Loucy (cell line): ENCODE measurements around the gene CR1.

Experiments
- H2AFZ ChIP-seq: fragments of 200-600 bp; sonication (generic); 2 replicates; pipeline ENCODE4 v1.6.0; 2016; ENCODE audit warnings: antibody characterized with exemption, mild to moderate bottlenecking, low read length, moderate library complexity
- H3F3A ChIP-seq: fragments of 200-600 bp; 2 replicates; pipeline ENCODE4 v1.6.0; 2016; ENCODE audit warnings: antibody characterized with exemption, low read depth, mild to moderate bottlenecking
- H3K27me3 ChIP-seq: fragments of 200-600 bp; sonication (generic); 2 replicates; pipeline ENCODE4 v1.6.1; 2014; ENCODE audit warnings: low read length, mild to moderate bottlenecking; ENCODE audit not compliant: insufficient read depth, poor library complexity, severe bottlenecking
- H3K36me3 ChIP-seq: fragments of 200-600 bp; sonication (generic); 2 replicates; pipeline ENCODE4 v1.6.1; 2016; ENCODE audit warnings: low read length; ENCODE audit not compliant: insufficient read depth
- H3K4me1 ChIP-seq: fragments of 200-600 bp; sonication (generic); 2 replicates; pipeline ENCODE4 v1.5.1; 2014; ENCODE audit warnings: low read length, mild to moderate bottlenecking; ENCODE audit not compliant: insufficient read depth, poor library complexity, severe bottlenecking
- H3K4me2 ChIP-seq: fragments of 200-600 bp; sonication (generic); 2 replicates; pipeline ENCODE4 v1.6.0; 2014; ENCODE audit warnings: antibody characterized with exemption, low read length, low read depth, mild to moderate bottlenecking; ENCODE audit not compliant: poor library complexity, severe bottlenecking
- H3K4me3 ChIP-seq: fragments of 200-600 bp; sonication (generic); 2 replicates; pipeline ENCODE4 v1.5.1; 2014; ENCODE audit warnings: low read length, mild to moderate bottlenecking, mixed read lengths; ENCODE audit not compliant: poor library complexity, severe bottlenecking
- H3K79me2 ChIP-seq: fragments of 200-600 bp; sonication (generic); 2 replicates; pipeline ENCODE4 v1.6.1; 2014; ENCODE audit warnings: low read length; ENCODE audit not compliant: insufficient read depth
- H3K9ac ChIP-seq: fragments of 200-600 bp; sonication (generic); 2 replicates; pipeline ENCODE4 v1.6.0; 2014; ENCODE audit warnings: mild to moderate bottlenecking, low read depth, low read length, moderate library complexity; ENCODE audit not compliant: poor library complexity, severe bottlenecking
- H3K9me2 ChIP-seq: fragments of 200-600 bp; sonication (generic); replicated peaks from 2 replicates; pipeline ENCODE4 v1.6.1; 2016; ENCODE audit warnings: low read depth, low read length, mixed read lengths
- H3K9me3 ChIP-seq: fragments of 200-600 bp; sonication (generic); 2 replicates; pipeline ENCODE4 v1.6.1; 2014; ENCODE audit warnings: mild to moderate bottlenecking, antibody characterized with exemption, low read length, low read depth; ENCODE audit not compliant: insufficient read depth
- H4K20me1 ChIP-seq: fragments of 200-600 bp; sonication (generic); 2 replicates; pipeline ENCODE4 v1.6.0; 2014; ENCODE audit warnings: antibody characterized with exemption, low read length, mild to moderate bottlenecking; ENCODE audit not compliant: insufficient read depth, poor library complexity, severe bottlenecking
- EZH2phosphoT487 ChIP-seq: fragments of 200-600 bp; IDR thresholded peaks from 2 replicates; pipeline ENCODE4 v1.6.1; 2018; ENCODE audit warnings: antibody characterized with exemption, mild to moderate bottlenecking, moderate library complexity, borderline replicate concordance
- TF ChIP-seq, protein P1 (sequence below): fragments of 200-600 bp; sonication (generic); conservative IDR thresholded peaks from 2 replicates; pipeline ENCODE4 v1.5.1; 2014; ENCODE audit warnings: mild to moderate bottlenecking, antibody characterized with exemption, low read length

The CR1 gene

DNA sequence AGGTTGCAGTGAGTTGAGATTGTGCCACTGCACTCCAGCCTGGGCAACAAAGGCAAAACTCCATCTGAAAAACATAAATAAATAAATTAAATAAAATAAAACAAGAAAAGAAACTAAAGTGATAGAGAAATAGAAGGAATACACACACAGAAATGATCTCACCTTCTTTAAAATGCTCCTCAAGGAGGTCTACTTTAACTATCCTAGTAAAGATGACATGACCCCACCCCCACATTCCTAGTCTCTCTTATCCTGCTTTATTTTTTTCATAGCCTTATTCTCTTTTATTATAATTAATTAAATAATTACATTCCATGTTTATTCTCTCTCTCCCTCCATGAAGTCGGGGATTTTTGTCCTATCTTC, 131.0 kb downstream of the CR1 start:
- H3K27me3 ChIP-seq: no peaks in the 10 kb centered on the region
- H3K9me2 ChIP-seq: no peaks in the 10 kb centered on the region
- no peaks in the 10 kb centered on the region for H4K20me1 ChIP-seq
- no peak overlapping the region for H3K9ac ChIP-seq
- no peaks in the 10 kb centered on the region for H3K4me1 ChIP-seq
- no peaks in the 10 kb centered on the region for H3K79me2 ChIP-seq
- H3K9me3 ChIP-seq: no peaks in the 10 kb centered on the region
- no peaks in the 10 kb centered on the region for H3K36me3 ChIP-seq
- no peak for TF ChIP-seq EZH2phosphoT487
- TF ChIP-seq, protein P1, sequence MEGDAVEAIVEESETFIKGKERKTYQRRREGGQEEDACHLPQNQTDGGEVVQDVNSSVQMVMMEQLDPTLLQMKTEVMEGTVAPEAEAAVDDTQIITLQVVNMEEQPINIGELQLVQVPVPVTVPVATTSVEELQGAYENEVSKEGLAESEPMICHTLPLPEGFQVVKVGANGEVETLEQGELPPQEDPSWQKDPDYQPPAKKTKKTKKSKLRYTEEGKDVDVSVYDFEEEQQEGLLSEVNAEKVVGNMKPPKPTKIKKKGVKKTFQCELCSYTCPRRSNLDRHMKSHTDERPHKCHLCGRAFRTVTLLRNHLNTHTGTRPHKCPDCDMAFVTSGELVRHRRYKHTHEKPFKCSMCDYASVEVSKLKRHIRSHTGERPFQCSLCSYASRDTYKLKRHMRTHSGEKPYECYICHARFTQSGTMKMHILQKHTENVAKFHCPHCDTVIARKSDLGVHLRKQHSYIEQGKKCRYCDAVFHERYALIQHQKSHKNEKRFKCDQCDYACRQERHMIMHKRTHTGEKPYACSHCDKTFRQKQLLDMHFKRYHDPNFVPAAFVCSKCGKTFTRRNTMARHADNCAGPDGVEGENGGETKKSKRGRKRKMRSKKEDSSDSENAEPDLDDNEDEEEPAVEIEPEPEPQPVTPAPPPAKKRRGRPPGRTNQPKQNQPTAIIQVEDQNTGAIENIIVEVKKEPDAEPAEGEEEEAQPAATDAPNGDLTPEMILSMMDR: no peak
- H2AFZ ChIP-seq: no peak overlapping the region
- H3F3A ChIP-seq: no peaks in the 10 kb centered on the region
- no peak overlapping the region for H3K4me3 ChIP-seq
- H3K4me2 ChIP-seq: no peak overlapping the region

DNA sequence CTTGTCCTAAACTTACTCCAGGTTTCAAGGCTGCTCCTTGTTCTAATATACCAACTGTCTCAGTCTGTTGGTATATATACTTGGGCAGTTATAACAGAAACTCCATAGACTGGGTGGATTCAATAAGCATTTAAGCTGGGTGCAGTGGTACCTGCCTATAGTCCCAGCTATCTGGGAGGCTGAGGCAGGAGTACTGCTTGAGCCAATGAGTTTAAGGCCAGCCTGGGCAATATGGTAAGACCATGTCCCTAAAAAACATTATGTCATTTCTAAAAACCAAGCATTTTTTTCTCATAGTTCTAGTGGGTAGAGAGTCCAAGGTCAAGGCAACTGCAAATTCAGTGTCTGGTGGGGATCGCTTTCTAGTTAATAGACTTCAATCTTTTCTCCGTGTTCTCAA, 131.5 kb downstream of the CR1 start:
- H3K9me3 ChIP-seq: no peaks in the 10 kb centered on the region
- TF ChIP-seq EZH2phosphoT487: no peak
- TF ChIP-seq, protein P1: no peak
- H3K79me2 ChIP-seq: no peaks in the 10 kb centered on the region
- no peak overlapping the region for H2AFZ ChIP-seq
- H3K27me3 ChIP-seq: no peaks in the 10 kb centered on the region
- H3K4me1 ChIP-seq: no peaks in the 10 kb centered on the region
- no peaks in the 10 kb centered on the region for H3F3A ChIP-seq
- no peaks in the 10 kb centered on the region for H4K20me1 ChIP-seq
- H3K9ac ChIP-seq: no peak overlapping the region
- no peaks in the 10 kb centered on the region for H3K9me2 ChIP-seq
- no peaks in the 10 kb centered on the region for H3K36me3 ChIP-seq
- H3K4me3 ChIP-seq: no peak overlapping the region
- no peak overlapping the region for H3K4me2 ChIP-seq

DNA sequence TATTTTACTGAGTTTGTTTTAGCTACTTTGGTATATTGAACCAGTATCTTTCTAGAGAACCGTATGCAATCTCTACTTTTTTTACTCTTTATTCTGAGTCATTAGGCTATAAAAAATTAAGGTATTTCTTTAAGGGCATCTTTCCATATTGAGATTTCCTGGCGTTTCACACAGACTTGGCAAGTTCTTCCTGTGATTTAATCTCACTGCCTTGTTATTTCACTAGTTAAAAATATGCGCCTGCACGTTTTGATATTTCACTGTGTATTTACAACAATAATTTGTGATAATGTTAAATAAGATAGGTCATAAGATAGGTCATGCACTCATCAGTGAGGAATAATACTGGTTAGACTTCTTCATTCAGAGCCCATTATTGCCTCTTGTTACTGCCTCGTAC, 132.8 kb downstream of the CR1 start:
- H3K9ac ChIP-seq: no peak overlapping the region
- TF ChIP-seq EZH2phosphoT487: no peak
- TF ChIP-seq, protein P1: no peak
- H3K4me3 ChIP-seq: no peak overlapping the region
- H3K9me2 ChIP-seq: no peaks in the 10 kb centered on the region
- no peaks in the 10 kb centered on the region for H3K36me3 ChIP-seq
- no peaks in the 10 kb centered on the region for H3K27me3 ChIP-seq
- no peaks in the 10 kb centered on the region for H3K9me3 ChIP-seq
- H4K20me1 ChIP-seq: no peaks in the 10 kb centered on the region
- no peak overlapping the region for H2AFZ ChIP-seq
- H3F3A ChIP-seq: no peaks in the 10 kb centered on the region
- H3K4me1 ChIP-seq: no peaks in the 10 kb centered on the region
- no peaks in the 10 kb centered on the region for H3K79me2 ChIP-seq
- no peak overlapping the region for H3K4me2 ChIP-seq
